HepG2 (cell line): Measurements from ENCODE around the gene RASSF7. TPM values are rescaled to one million over a fixed set of nuclear protein-coding genes. Genes with fewer than 3 reads are reported as not detected.
A peak's percentile ranks its signal among the peaks of the same experiment; 100 is the strongest.

Source experiments
- ATRX ChIP-seq: sonication (generic); formaldehyde crosslinking; IDR thresholded peaks from 2 replicates; pipeline ENCODE4 v1.4.0; 2020; ENCODE audit warnings: missing genetic modification reagents, borderline replicate concordance
- CEBPG ChIP-seq: IDR thresholded peaks from 2 replicates; pipeline ENCODE4 v1.6.1; 2016
- CHD2 ChIP-seq: IDR thresholded peaks from 2 replicates; pipeline ENCODE4 v1.6.1; 2011; ENCODE audit warnings: low read depth, low read length, improper control_type of control experiment
- GABPB1 ChIP-seq: IDR thresholded peaks from 2 replicates; pipeline ENCODE4 v1.6.1; 2016; ENCODE audit warnings: mild to moderate bottlenecking, missing genetic modification reagents, moderate library complexity, missing compliant biosample characterization
- GATAD2A ChIP-seq: IDR thresholded peaks from 2 replicates; pipeline ENCODE4 v1.6.1; 2016
- HNF4G ChIP-seq, 2 experiments: sonication (generic) in 1 of 2; formaldehyde crosslinking in 1 of 2; IDR thresholded peaks; 2 replicates each; pipeline versions ENCODE4 v1.4.0 to v1.6.1; 2011 to 2020; ENCODE audit warnings: borderline replicate concordance in 2 of 2, low read depth in 2 of 2, mild to moderate bottlenecking in 2 of 2, low read length in 1 of 2, missing genetic modification reagents in 1 of 2, moderate library complexity in 1 of 2
- NFRKB ChIP-seq: fragments of 450-650 bp; IDR thresholded peaks from 2 replicates; pipeline ENCODE4 v1.6.1; 2017
- NFYB ChIP-seq: sonication (generic); formaldehyde crosslinking; IDR thresholded peaks from 2 replicates; pipeline ENCODE4 v1.4.0; 2020; ENCODE audit warnings: missing genetic modification reagents
- PAXIP1 ChIP-seq: sonication (generic); formaldehyde crosslinking; conservative IDR thresholded peaks from 2 replicates; pipeline ENCODE4 v1.4.0; 2020; ENCODE audit warnings: mild to moderate bottlenecking, missing genetic modification reagents, moderate library complexity
- POLR2G ChIP-seq: fragments of 200-400 bp; formaldehyde crosslinking; IDR thresholded peaks from 2 replicates; pipeline ENCODE4 v1.6.1; 2018; ENCODE audit warnings: mild to moderate bottlenecking, low read depth, low read length, moderate library complexity
- RORA ChIP-seq: sonication (generic); formaldehyde crosslinking; IDR thresholded peaks from 2 replicates; pipeline ENCODE4 v1.5.0; 2020; ENCODE audit warnings: mild to moderate bottlenecking, missing genetic modification reagents, moderate library complexity
- SAP130 ChIP-seq: IDR thresholded peaks from 2 replicates; pipeline ENCODE4 v1.6.1; 2016; ENCODE audit warnings: low read depth
- TEF ChIP-seq: sonication (generic); formaldehyde crosslinking; IDR thresholded peaks from 2 replicates; pipeline ENCODE4 v1.5.0; 2020; ENCODE audit warnings: missing genetic modification reagents
- TGIF2 ChIP-seq: IDR thresholded peaks from 2 replicates; pipeline ENCODE4 v1.6.1; 2016; ENCODE audit warnings: control low read depth, missing compliant biosample characterization
- TRIM24 ChIP-seq: sonication (generic); formaldehyde crosslinking; IDR thresholded peaks from 2 replicates; pipeline ENCODE4 v1.8.0; 2022; ENCODE audit warnings: mild to moderate bottlenecking, missing genetic modification reagents
- ZBTB25 ChIP-seq: IDR thresholded peaks from 2 replicates; pipeline ENCODE4 v1.6.1; 2018; ENCODE audit warnings: missing genetic modification reagents
- ZGPAT ChIP-seq: IDR thresholded peaks from 2 replicates; pipeline ENCODE4 v1.6.1; 2016; ENCODE audit warnings: mild to moderate bottlenecking
- ZNF367 ChIP-seq: sonication (generic); formaldehyde crosslinking; IDR thresholded peaks from 2 replicates; pipeline ENCODE4 v1.4.0; 2020; ENCODE audit warnings: missing genetic modification reagents, borderline replicate concordance
- ZNF563 ChIP-seq: sonication (generic); formaldehyde crosslinking; IDR thresholded peaks from 2 replicates; pipeline ENCODE4 v1.8.0; 2022; ENCODE audit warnings: mild to moderate bottlenecking, moderate library complexity, missing genetic modification reagents
- ZNF577 ChIP-seq: sonication (generic); formaldehyde crosslinking; IDR thresholded peaks from 2 replicates; pipeline ENCODE4 v1.4.0; 2020; ENCODE audit warnings: mild to moderate bottlenecking, low read depth, missing genetic modification reagents, borderline replicate concordance
- ZNF784 ChIP-seq: sonication (generic); formaldehyde crosslinking; IDR thresholded peaks from 2 replicates; pipeline ENCODE4 v1.5.1; 2020; ENCODE audit warnings: missing genetic modification reagents, mild to moderate bottlenecking, borderline replicate concordance
- ZNF839 ChIP-seq: sonication (generic); formaldehyde crosslinking; IDR thresholded peaks from 2 replicates; pipeline ENCODE4 v1.4.0; 2020; ENCODE audit warnings: missing genetic modification reagents, mild to moderate bottlenecking, borderline replicate concordance
- ZNF850 ChIP-seq: sonication (generic); formaldehyde crosslinking; conservative IDR thresholded peaks from 2 replicates; pipeline ENCODE4 v1.9.0; 2021; ENCODE audit warnings: mild to moderate bottlenecking, missing genetic modification reagents
- polyA plus RNA-seq, 8 experiments: library from polyadenylated mRNA; depleted of rRNA in 3 of 8; stranded (reverse) in 7 of 8; unstranded in 1 of 8; fragments of >200 nt; fragmentation: Illumina TruSeq in 4 of 8; extraction: Trizol in 4 of 8; gene quantifications; 2 replicates each; pipeline versions ENCODE4 v1.2.1 to v1.2.3, GENCODE V29; 2011 to 2016; ENCODE audit warnings: low read depth in 4 of 8, missing spikeins in 1 of 8, mixed read lengths in 1 of 8; ENCODE audit not compliant: insufficient read depth in 1 of 8
- total RNA-seq, 5 experiments: library from RNA; depleted of rRNA; stranded (reverse); fragments of >200 nt; fragmentation: Illumina TruSeq; extraction: Trizol; gene quantifications; 2 replicates each; pipeline ENCODE4 v1.2.3, GENCODE V29; 2016; ENCODE audit warnings: low read depth in 1 of 5

Gene RASSF7
- total and polyA plus RNA-seq, 2 of the 13 experiments (the other 11 are each of a cell fraction or from before 2014, with no cell fraction given), result 20.2 to 28.6 TPM

- TF ChIP-seq NFYB (CRISPR knock-in tag), result no peak
- no peak for TF ChIP-seq ATRX (CRISPR knock-in tag)
- TF ChIP-seq ZNF577, result no peak
- TF ChIP-seq ZNF850 (CRISPR knock-in tag), result no peak
- TF ChIP-seq TRIM24, result no peak
- TF ChIP-seq ZBTB25 (CRISPR knock-in tag), result 0 out of 2 replicates have a peak, but pooled peaks have one; percentile 48
- no peak for TF ChIP-seq CEBPG (CRISPR knock-in tag)
- peak; percentile 80 for TF ChIP-seq GABPB1 (CRISPR knock-in tag)
- TF ChIP-seq RORA (CRISPR knock-in tag), result no peak
- no peak for TF ChIP-seq NFRKB
- no peak for TF ChIP-seq CHD2
- peak; percentile 56 for TF ChIP-seq GATAD2A (CRISPR knock-in tag)
- no peak for TF ChIP-seq ZNF367 (CRISPR knock-in tag)
- TF ChIP-seq SAP130 (CRISPR knock-in tag), result peak; percentile 85
- TF ChIP-seq ZGPAT (CRISPR knock-in tag), result peak; percentile 65; the same call in 1 of the 2 replicates
- no peak for TF ChIP-seq TGIF2 (CRISPR knock-in tag)
- no peak for TF ChIP-seq TEF (CRISPR knock-in tag)
- TF ChIP-seq ZNF563 (CRISPR knock-in tag), result no peak
- TF ChIP-seq HNF4G (IDR thresholded peaks at IDR 0.05; ENCODE audit: borderline replicate concordance, low read depth, low read length), result no peak
- no peak for TF ChIP-seq HNF4G (CRISPR knock-in tag; IDR thresholded peaks at IDR 0.05; ENCODE audit: borderline replicate concordance, low read depth)
- 0 out of 2 replicates have a peak, but pooled peaks have one; percentile 32 for TF ChIP-seq PAXIP1 (CRISPR knock-in tag)
- TF ChIP-seq ZNF784 (CRISPR knock-in tag), result no peak
- TF ChIP-seq POLR2G, result no peak
- TF ChIP-seq ZNF839 (CRISPR knock-in tag), result peak; percentile 34; the same call in 1 of the 2 replicates
These were observed 23.7 kb upstream of the RASSF7 start, which contains the start of gene LRRC56 (continued) for GRCh38 chr11:536841-537621.
